ENCODE measurements around the gene GSKIP.

DNA sequence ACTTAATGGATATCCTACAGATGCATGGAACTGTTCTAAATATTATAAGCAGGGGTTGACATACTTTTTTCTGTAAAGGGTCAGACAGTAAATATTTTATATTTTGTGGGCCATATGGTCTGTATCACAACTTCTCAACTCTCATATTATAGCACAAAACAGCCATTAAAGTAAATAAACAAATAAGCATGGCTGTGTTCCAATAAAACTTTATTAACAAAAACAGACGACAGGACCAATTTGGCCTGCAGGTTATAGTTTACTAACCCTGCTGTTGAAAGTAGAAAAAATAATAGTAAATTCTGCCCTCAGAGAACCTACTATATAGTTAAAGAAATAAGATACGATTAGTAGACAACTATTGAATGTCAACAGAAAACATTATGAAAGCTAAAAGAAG lies 17.7 kb upstream of the GSKIP start:
- TF ChIP-seq, protein P1, sequence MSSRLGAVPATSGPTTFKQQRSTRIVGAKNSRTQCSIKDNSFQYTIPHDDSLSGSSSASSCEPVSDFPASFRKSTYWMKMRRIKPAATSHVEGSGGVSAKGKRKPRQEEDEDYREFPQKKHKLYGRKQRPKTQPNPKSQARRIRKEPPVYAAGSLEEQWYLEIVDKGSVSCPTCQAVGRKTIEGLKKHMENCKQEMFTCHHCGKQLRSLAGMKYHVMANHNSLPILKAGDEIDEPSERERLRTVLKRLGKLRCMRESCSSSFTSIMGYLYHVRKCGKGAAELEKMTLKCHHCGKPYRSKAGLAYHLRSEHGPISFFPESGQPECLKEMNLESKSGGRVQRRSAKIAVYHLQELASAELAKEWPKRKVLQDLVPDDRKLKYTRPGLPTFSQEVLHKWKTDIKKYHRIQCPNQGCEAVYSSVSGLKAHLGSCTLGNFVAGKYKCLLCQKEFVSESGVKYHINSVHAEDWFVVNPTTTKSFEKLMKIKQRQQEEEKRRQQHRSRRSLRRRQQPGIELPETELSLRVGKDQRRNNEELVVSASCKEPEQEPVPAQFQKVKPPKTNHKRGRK (CRISPR knock-in tag; IDR thresholded peaks at IDR 0.05; ENCODE audit: borderline replicate concordance) = no peak
- TF ChIP-seq, protein P2, sequence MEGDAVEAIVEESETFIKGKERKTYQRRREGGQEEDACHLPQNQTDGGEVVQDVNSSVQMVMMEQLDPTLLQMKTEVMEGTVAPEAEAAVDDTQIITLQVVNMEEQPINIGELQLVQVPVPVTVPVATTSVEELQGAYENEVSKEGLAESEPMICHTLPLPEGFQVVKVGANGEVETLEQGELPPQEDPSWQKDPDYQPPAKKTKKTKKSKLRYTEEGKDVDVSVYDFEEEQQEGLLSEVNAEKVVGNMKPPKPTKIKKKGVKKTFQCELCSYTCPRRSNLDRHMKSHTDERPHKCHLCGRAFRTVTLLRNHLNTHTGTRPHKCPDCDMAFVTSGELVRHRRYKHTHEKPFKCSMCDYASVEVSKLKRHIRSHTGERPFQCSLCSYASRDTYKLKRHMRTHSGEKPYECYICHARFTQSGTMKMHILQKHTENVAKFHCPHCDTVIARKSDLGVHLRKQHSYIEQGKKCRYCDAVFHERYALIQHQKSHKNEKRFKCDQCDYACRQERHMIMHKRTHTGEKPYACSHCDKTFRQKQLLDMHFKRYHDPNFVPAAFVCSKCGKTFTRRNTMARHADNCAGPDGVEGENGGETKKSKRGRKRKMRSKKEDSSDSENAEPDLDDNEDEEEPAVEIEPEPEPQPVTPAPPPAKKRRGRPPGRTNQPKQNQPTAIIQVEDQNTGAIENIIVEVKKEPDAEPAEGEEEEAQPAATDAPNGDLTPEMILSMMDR (IDR thresholded peaks at IDR 0.05) = no peak
- no peak for TF ChIP-seq ZNF317 (CRISPR knock-in tag; IDR thresholded peaks at IDR 0.05; ENCODE audit: borderline replicate concordance, low read depth)

Data from WTC11 (cell line).